K562 (cell line): ENCODE data around the gene SLC25A48.

Experiments
- CTCF ChIP-seq, 3 experiments: IDR thresholded peaks in 2 of 3; conservative IDR thresholded peaks in 1 of 3; 2 replicates each; pipeline ENCODE4 v1.5.1; 2011 to 2012; ENCODE audit warnings: low read length in 3 of 3, mild to moderate bottlenecking in 3 of 3, control low read depth in 2 of 3, improper control_type of control experiment in 1 of 3, inconsistent platforms in 1 of 3, low read depth in 1 of 3, mixed read lengths in 1 of 3, moderate library complexity in 1 of 3; ENCODE audit not compliant: insufficient read depth in 2 of 3
- ETS2 ChIP-seq: IDR thresholded peaks from 2 replicates; pipeline ENCODE4 v1.6.1; 2016; ENCODE audit warnings: borderline replicate concordance, missing genetic modification characterization, mild to moderate bottlenecking, moderate library complexity, missing compliant biosample characterization; ENCODE audit not compliant: poor library complexity, severe bottlenecking
- ILF3 ChIP-seq: fragments of 450-650 bp; IDR thresholded peaks from 2 replicates; pipeline ENCODE4 v1.6.1; 2018; ENCODE audit warnings: antibody characterized with exemption, mild to moderate bottlenecking, moderate library complexity, borderline replicate concordance
- POLR2AphosphoS2 ChIP-seq: IDR thresholded peaks from 2 replicates; pipeline ENCODE4 v1.6.1; 2012; ENCODE audit warnings: low read length, improper control_type of control experiment

- no peak for TF ChIP-seq ILF3
- TF ChIP-seq ETS2 = no peak
- TF ChIP-seq POLR2AphosphoS2 = no peak
- TF ChIP-seq CTCF (IDR thresholded peaks at IDR 0.05 in 2 of 3, conservative IDR thresholded peaks at IDR 0.05 in 1 of 3; ENCODE audit: insufficient read depth in 2 of 3, low read depth in 1 of 3, low read length in 3 of 3) = no peak
Measured at GRCh38 chr5:135887881-135888614, 53.6 kb downstream of the SLC25A48 start.
